Midbrain (tissue), 1 donor: Measurements from ENCODE around the gene SLC22A23.

Experiments used
- DNase-seq: peaks from one replicate; lab custom pipeline; 2025; lab: John Stamatoyannopoulos, UW

SLC22A23 gene

DNA sequence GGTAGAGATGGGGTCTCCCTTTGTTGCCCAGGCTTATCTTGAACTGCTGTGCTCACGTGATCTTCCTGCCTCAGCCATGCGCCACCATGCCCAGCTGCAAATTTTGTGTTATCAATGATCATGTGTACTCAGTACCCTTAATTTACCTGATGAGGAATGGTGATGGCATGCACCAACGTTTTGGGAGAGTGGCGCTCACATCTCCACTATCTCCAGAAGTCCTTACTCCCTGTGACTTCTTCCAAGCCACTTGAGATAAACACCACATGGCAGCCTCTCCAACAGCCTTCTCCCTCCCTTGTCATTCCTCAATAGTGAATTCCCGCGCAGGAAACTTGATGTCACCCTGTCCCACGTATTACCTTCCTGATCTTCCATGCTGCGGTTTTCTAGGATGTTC is 140.0 kb downstream of the SLC22A23 start:
- DNase-seq = no peak

DNA sequence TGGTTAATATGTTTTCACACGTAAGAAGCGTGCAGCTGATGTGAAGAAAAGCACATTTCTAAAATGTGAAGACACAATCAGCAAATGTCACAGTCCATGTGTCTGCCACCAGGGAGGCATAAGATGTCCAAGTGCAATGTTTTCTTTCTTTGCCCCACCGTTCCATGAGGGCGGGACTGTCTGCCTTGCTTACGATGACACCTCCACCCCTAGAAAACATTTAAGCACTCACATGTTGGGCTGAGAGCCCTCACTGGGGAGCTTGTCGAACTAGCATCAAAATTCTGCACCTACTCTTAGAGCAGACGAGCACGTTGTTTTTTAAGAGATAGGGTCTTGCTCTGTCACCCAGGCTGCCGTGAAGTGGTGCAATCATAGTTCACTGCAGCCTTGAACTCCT is 140.5 kb downstream of the SLC22A23 start:
- no peak for DNase-seq

DNA sequence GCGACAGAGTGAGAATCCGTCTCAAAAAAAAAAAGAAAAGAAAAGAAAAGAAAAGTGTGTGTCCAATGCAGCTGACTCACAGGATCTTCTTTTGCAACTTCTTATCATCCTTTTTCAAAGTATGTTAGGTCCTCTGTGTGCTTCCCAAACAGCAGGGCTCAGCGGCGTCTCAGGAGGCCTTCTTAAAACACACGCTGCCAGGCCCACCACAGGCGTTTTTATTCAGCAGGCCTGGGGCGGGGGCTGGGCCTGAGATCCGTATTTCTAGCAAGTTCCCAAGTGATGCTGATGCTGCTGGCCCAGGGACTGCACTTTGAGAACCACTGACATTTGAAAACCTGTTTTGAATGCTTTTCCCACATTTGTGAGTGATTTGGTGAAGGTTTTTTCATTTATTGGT is 141.0 kb downstream of the SLC22A23 start:
- DNase-seq = no peak

DNA sequence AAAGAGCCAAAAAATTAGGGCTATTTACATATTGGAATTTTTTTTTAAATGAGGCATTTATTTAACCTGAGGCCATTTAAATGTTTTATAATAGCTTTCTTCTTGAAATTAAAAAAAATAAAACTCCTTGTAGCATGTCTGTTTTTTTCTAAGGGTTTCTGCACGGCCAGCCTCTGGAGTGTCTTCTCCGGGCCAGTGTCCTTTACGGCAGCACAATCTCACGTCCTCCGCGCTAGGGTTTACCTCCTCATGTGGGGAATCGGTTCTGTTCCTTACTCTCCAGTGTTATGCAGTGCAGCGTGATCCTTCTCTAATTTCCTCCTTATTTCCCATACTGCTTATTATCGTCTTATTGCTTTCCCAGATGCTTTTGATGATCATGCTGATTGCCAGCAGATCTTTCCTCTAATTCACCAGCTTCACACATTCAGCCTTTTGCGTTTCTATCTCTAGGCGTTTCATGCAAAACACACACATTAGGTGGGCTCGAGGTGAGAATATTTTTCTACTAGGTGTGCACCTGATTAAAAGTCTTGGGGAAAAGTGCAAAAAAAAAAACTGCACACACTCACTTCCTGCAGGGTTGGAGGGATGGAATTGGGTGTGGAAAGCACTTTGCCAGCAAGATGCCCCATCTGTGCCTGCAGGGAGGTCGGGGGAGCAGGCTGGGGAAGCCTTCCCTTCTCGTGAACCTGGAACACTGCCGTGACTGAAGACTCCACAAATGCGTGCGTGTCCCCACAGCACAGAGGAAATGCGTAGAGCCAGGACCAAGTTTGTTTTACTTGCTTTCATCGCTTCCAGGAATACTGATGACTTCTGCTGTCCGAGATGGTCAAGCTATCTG is 142.0 kb downstream of the SLC22A23 start:
- no peak for DNase-seq

DNA sequence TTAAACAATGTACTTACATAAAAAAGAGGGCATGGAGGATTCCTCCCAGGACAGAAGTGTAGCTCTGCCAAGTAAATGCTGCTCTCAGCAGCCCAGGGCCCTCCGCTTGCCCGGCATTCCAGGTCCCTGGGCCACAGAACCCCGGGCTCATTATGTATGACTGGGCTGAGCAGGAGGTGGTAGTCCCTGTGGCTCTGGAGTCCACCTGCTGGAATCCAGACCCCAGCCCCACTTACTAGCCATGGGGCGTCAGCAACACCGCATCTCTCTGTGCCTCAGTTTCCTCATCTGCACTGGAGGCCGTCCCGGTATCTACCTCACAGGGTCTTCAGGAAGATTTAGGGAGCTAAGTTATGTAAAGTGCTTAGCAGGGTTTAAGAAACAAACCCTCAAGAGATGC is 142.7 kb downstream of the SLC22A23 start:
- DNase-seq = no peak

DNA sequence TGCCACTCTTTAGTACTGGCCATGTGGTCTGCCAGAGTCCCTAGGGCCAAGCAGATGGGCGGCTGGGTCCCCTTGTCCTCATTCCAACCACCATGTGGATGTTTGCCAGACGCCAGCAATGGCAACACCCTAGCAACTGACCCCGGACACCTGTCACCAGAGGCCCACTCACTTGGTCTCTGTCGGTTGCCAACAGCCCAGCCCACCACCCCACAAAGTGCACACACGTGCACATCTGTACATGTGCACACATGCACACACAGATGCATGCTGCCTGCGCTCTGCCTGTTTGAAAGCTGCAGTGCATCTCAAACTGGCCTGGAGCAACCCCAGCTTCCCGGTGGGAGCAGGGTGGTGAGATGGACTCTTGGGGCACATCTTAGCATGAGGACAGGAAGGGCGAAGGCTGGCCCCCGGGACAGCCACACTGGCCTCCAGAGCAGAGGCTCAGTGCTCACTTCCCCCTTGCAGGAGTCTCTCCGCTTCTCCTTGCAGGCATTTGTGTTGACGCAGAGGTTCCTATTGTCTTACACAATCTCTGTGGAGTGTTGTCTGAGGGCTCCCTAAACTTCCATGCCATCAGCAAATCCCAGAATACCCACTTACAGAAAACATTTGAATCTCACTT is 144.1 kb downstream of the SLC22A23 start:
- DNase-seq = peak; percentile 22

DNA sequence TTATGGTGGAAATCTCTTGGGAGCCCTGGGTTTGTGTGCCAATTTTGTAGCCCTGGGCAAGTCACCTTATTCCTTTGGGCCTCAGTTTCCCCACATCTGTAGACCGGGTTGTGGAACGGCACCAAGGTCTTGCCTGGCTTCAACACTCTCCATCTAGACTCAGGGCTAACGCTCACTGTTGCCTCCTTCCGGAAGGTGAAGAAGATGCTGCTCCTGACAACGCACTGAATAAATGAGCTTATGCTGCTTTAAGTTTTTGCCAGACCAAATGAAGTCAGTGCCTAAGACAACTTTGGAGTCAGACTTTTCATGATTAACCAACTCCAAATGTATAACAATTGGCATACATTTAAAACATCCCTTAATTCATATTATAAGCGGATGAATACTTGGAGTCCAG is 145.0 kb downstream of the SLC22A23 start:
- no peak for DNase-seq

DNA sequence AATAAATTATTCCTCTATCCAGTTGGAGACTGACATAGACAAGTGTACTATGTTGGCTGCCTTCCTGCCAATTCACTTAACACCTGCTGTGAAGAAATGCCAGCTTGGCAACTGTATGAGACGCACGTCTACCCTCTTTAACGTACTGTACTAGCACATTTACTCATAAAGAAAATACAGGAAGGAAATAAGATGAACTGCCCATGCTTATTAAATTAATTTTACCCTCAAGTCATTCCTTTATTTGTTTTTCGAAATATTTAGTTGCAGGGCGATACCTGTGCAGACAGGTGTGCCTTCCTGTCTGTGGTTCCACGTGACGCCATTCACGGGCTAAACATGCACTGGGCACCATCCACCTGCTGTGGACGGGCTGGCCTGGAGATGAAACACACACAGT is 146.1 kb downstream of the SLC22A23 start:
- DNase-seq = no peak

DNA sequence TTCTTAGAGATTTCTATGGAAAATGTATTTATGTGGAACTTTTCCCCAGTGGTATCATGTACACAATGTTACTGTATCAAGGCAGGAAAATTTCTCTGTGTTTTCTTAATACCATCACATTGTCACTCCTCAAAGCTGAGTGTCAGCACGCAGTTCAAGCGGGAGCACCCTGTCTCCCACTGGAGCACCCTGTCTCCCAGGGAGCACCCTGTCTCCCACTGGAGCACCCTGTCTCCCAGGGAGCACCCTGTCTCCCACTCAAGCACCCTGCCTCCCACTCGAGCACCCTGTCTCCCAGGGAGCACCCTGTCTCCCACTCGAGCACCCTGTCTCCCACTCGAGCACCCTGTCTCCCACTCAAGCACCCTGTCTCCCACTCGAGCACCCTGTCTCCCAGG is 146.8 kb downstream of the SLC22A23 start:
- no peak for DNase-seq

DNA sequence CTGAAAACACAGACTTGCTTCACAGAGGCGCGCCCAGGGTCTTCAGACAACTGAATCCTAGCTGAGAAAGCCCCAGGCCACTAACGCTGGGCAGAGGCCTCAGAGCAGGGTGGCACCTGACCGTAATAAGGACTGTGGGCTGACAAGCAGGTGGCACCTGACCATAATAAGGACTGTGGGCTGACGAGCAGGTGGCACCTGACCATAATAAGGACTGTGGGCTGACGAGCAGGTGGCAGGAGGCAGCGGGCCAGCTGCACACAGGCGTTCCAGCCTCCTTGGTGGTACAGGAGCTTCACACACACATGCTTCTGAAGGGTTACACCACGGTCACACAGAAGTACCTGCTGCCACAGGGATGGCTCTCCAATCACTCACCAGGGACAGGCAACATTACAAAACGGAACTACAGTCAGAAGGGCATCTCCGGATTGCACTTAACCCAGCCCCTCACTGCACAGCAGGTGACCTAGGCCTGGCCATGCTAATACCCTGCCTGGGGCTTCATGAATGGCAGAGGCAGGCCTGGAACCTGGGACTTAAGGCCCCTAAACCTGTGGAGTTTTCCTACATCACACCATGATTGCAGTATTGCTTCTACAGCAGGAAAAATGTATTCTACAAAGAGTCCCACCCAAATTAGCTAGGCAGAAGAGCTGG is 147.3 kb downstream of the SLC22A23 start:
- no peak for DNase-seq

DNA sequence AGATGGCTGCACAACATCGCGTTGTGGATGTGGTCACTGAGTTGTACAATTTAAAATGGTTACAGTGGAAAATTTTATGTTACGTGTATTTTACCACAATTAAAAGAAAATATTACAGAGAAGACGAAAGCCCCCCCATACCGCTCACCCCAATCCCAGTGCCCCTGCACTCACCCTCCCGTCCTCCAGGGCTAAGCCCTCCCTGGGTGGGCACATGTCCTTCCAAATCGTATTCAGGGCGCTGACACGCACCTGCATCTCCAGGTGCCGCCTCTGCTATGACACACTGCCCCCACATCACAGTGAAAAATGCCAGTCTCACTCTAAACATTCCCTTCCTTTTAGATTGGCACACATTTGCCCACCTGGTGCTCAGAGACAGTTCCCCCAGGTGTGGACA is 148.7 kb downstream of the SLC22A23 start:
- DNase-seq = no peak

DNA sequence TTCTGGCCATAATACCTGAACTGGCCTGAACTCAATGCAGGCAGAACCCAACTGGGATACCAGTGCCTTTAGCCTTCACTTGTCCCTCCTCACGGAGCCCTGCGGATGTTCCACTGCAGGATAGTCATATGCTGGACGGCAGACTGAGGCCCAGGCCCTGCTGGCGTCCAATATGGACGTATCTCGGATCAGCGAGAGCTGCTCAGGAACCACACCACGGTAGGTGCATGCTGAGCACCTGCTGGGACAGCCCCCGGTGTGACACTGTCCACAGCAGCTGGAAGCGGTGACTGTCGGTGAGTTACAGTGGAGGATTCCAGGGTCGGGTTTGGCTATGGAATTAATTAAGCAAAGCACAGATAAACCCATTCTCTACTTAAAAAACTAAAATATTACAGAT is 149.4 kb downstream of the SLC22A23 start:
- DNase-seq = no peak

DNA sequence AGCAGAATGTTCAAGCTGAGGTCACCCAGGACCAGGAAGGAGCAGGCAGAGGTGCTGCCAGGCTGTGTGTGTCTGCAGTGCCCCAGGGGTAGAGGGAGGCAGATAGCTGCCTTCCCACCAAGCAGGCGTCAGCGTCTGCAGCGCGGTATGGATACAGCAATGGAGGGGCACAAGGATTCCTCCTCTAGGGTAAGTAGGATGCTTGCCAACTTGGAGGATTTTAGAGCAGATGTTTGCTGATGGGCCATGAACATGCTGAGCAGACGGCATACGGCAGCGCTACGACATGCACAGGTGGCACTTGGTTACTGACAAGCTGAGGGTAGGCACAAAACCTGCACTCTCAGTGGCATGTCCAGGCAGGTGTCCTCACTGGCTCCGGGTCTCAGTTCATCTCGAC is 150.0 kb downstream of the SLC22A23 start:
- DNase-seq = no peak

DNA sequence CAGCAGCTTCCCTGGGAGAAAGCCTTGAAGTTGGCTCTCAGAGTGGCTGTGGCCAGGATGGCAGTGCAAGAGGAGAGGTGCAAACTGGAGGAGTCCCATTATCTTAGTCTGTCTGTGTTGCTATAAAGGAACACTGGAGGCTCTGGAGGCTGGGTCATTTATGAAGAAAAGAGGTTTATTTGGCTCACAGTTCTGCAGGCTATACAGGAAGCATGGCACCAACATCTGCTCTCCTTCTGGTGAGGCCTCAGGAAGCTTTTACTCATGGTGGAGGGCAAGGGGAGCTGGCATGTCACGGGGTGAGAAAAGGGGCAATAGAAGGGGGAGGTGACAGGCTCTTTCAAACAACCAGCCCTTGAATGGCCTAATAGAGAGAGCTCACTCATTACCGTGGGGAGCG is 151.0 kb downstream of the SLC22A23 start:
- no peak for DNase-seq

DNA sequence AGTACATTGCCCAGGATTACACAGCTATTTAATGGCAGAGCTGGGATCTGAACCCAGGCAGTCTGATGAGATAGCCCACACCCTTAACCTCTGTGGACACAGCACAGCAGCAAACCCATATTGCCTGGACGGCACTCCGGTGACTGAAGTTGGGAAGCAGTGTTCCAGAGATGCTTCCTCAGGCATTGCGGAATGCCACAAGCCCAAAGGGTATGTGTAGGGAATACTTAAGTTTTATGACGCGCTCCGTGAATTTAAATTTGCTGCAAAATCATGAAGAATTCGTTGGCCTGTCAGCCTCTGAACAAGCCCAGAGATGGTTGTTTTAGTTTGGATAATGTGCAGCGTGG is 151.7 kb downstream of the SLC22A23 start:
- DNase-seq = no peak

DNA sequence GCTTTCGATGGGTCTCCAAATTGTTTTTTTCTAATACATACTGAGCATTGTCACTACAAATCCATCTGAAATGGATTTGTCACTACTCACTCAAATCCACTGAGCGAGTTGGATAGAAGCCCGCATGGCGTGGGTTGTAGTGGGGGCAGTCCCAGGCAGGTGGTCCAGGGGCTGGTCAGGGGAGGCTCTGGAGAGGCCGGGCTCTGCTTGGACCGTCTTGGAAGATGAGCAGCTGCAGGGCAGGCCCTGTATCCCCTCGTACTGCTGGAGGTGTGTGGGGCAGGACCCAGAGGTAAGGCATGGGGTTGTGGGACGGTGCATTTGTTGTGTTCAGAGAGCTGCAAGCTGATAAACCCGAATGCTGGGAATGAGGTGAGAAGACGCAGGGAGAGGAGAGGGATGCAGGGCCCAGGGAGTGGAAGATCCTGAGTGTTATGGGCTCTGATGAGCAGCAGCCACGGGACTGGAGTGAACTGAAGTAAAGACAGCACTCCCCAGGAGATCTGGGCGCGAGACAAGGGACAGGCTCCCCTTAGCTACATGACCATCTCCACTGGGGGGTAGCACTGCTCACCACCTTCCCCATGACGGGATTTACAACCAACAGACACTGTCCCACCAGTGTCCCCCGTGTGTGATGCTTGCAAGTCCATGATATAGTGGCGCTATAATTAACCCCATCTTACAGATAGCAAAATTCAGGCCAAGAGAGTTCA is 152.2 kb downstream of the SLC22A23 start:
- DNase-seq = no peak

DNA sequence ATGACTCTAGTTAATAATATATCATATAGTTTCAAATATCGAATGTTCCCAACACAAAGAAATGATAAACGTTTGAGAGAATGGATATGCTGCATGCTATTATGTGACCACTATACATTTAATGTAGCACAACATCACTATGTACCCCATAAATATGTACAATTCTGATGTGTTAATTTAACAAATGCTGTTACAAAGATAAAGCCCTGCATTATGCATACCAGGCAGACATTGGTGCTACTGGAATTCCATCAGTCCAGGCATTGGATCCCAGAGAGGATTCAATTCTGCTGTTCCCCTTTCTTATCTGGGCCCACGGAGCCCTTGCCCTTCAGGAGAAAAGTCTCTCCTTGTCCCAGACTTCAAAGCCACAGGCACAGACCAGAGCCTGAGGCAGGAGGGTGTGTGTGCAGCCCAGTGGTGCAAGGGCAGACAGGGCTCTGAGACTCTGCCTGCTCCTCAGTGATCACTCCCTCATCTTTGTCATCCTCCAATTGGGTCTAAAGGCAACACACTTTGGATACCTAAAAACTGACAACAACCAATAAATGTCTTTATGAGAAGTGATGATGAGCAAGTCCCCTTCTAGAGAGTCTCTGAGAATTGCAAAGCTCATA is 152.9 kb downstream of the SLC22A23 start:
- DNase-seq = no peak

DNA sequence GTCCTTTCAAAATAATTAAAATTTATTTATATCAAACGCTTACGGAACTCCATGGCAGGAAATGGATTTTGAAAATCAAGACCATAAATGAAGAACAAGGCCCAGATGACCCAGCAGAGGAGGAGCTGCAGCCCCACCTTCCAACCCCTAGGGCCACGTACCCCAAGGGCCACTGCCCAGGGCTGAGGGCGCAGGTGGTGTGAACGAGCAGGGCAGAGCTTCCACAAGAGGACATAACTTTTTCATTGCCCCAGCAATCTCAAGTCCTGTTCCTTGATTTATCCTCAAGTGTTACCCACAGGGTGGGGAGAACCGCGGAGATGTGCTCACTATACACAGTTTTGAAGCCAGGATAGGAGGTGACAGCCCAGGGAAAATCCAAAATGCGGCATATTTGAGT is 155.3 kb downstream of the SLC22A23 start:
- DNase-seq = no peak

DNA sequence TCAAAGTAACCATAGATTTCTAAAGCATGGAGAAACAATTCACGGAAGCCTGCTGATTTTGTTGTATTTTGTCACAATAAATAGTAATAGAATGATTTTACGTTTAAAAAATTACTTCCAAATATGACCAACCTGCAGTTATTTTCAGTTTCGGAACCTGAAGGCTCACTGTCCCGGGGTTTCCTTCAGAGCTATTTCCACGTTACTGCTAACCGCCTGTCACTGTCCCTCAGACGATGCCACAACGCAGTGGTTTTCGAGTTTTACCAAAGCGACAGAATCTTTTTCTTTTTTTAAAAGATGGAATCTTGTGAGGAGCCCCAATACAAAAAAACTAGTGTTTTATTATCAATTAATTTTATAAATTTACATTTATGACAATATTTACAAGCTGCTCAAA is 157.6 kb downstream of the SLC22A23 start:
- no peak for DNase-seq

DNA sequence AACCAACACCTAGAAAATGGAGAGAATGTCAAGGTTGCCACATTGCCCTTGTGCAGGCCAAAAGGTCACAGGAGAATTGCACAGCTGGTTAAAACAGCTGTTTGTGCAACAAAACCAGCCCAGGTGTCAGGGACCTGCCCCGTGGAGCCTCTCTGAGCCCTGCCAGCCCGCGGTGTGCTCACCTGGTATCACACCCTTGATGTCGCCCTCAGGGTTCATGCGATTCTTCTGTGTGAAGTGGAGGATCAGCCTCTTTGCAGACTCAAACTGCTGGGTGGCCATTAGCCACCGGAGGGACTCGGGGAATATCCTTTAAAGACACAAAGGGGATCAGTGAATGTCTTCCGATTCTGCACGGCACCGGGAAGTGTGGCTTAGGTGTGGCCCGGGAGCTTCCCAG is 158.9 kb downstream of the SLC22A23 start:
- no peak for DNase-seq

DNA sequence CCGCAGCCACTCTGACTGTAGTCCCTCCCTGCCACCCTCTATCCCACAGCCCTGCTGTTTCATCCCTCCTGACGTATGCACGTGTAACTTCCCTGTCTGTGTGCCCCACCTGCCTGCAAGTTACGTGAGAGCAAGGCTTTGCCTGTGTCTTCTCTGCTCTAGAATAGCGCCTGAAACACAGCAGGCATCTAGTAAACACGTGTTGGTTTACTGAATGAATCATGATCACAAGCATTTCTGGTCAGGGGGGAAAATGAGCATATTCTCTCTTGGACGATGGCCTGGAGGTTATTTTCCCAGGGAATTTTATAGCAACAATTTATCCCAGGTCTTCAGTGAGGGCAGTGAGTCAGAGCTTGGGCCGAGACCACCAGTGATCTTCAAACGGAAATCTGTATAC is 159.8 kb downstream of the SLC22A23 start:
- no peak for DNase-seq

DNA sequence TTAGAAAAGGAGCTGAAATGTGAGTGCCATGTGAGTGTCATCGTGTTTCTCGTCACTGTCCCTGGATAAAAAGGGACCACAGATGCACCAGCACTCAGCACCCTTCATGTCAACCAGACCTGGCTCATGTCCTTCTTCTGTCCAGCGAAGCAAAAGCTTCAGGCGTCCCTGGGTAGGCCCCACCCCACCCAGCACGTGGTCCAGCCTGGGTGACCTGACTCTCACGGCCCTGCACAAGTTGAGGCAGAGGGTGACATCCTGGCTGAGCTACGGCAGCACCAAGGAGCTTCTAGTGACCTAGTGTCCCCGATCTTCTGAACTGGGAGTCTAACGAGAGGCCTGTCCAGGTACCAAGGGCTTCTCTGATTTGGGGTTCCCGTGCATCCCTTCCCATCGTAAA is 160.3 kb downstream of the SLC22A23 start:
- DNase-seq = no peak
